CD4-positive, alpha-beta T cell treated with Interleukin-17A for 4 hours (primary cell): ENCODE data around the gene TFAM.
"Not testable (repeated sequence)": the region's sequence is repeated elsewhere in the genome, so short reads cannot be mapped to it uniquely, and the experiment has no call there.

Experiments
- DNase-seq: peaks from one replicate; pipeline ENCODE4 v3.0.0-alpha.2; 2020; ENCODE audit warnings: mixed read lengths

The TFAM gene

DNA sequence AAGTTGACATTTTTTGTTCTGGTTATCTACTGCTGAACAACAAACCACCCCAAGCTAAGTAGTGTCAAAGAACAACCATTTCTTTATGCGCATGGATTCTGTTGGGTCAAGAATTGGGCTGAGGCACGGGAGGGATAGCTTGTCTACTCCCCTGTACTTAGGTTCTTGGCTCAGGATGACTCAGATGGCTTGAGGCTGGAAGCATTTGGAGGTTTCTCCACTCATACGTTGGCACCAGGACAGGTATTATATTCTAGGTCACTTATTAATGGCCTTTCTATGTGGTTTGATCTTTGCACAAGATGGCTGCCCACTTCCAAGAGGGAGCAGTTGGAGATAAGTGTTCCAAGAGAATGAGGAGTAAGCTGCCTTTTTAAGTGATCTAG, 11.8 kb upstream of the TFAM start:
- no peak for DNase-seq

DNA sequence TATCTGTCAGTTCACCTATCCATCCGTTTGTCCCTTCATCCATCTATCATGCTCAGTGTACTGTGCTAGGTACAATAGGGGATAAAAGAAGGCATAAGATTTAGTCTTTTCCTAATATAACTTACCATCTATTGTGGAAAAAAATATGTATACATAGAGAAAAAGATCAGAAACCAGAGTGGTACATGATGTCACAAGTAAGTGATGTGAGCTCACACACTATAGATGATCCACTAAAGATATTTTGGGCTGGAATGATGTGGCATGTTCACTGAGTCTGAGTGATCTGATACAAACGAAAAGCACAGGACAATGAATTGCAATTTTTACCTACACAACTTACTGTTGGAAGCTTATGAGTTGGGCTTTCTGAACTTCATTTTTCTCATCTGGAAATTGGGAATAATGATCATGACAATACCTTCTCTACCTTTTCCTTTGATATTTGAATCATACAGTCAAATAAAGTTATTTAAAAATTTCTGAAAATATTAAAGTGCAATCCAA, 2.7 kb upstream of the TFAM start:
- DNase-seq, result no peak

DNA sequence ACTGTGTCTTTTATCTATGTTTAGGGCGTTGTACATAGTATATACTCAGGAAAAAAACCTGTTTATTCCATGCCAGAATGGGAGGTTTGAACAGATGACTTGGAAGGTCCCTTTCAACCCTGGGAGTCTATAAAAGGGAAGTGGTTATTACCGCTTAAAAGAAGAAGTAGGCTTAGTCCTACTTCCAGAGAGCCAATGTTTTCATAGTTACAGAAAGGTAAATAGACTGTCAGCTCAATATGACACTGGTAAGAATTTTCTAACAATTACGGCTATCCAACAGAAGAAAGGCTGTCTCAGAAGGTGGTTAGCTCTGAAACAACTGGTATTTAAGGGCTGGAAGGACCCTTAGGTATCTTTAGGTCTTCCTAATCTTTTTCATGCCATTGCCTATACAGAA, 1.1 kb upstream of the TFAM start:
- no peak for DNase-seq

DNA sequence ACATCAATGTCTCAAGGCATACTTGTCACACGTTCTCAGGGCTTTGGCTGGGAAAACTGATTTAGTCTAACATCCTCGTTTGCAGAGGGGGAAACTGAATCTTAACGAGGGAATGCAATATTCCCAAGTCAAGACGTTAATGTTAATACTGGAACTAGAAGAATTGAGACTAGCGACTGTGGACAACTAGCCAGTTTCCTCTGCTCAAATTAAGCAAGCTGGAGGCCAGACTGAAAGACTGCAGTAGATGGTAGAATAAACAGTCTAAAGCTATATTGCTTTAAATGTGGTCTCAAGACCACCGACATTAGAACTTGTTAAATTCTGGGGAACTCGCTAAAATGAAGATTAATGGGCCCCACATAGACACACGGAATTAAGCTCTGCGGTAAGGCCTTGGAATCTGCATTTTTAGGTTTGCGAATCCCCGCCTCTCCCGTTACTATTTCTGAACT, 639 bp upstream of the TFAM start:
- DNase-seq, result no peak

DNA sequence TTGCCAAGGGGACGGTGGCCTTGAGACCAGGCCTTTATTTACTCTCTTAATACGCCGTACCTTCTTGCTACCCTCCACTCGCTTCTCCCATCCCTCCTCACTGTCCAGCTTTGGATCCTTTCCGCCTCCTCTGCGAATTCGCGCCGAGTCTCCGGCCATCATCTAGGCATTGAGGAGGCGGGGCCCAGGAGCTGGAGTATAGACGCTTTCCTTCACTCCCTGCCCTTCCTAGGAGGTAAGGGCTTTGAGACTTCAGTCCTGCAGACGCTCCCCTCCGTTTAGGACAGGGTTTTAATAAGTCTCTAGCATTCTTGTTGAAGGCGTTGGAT, 538 bp downstream of the TFAM start:
- DNase-seq, result peak; percentile 12

DNA sequence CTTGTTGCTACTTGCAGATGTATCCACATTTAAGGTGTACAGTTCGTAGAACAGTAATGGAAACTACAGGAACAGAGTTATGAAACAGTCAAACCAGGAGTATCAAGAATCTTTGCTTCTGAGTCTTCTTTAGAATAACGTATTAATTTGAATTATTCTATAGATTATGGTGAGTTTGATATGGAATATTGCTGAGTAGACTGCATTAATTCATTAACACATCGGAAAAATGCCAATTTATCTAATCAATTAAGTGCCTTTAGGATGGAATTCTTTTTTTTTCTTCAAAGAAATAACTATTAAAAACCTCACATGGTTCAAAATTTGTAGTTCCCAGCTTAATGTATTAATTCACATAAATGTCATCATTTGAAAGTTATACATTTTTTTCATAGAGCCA, 3.8 kb downstream of the TFAM start:
- DNase-seq, result no peak

DNA sequence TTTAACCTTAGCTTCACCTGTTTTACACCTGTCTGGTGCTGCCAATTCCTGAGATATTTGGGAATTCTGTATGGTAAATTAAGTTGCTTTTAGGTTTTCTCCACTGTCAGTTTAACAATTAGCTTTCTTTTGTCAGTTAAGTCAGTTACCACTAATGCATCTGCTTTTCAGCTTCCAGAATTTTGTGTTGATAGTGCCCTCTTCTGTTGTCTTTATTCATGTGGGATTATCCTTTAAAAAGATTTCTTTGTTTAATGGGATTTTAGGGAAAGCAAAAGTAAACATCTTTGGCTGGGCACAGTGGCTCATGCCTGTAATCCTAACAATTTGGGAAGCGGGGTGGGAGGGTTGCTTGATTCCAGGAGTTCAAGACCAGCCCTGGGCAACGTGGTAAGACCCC, 8.1 kb downstream of the TFAM start:
- no peak for DNase-seq

DNA sequence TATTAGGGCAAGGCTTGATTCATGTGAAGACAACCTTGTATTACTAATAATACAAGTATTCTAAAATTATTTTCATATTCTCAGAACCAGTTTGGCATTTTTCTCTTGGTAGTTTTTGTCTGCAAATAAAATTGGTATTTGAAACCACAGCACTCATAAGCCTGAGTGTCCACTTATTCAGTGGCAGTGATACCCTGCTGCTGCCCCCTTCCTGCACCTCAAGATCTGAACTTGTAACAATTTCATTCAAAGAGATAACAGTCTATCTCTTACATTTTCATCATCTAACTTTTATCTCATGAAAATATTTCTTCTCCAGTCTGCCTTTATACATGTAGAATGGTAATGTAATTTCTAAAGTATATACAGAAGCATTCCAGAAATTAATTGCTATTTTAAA, 9.3 kb downstream of the TFAM start:
- no peak for DNase-seq

DNA sequence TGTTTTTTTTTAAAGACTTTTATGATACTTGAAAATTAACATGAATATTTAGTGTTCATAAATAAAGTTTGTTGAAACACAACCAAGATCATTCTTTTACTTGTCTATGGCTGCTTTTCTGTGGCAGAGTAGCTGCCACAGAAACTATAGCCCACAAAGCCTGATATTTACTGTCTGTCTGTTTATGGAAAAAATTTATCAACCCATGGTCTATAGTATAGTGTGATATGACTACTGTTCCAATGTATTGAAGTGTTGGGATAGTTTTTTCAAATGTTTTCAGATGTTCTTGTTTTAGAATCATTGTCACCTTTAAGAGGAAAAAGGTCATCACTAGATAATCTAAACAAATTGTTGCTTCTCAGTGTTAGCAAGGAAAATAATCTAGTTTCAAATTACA, 10.8 kb downstream of the TFAM start:
- DNase-seq, result no peak

DNA sequence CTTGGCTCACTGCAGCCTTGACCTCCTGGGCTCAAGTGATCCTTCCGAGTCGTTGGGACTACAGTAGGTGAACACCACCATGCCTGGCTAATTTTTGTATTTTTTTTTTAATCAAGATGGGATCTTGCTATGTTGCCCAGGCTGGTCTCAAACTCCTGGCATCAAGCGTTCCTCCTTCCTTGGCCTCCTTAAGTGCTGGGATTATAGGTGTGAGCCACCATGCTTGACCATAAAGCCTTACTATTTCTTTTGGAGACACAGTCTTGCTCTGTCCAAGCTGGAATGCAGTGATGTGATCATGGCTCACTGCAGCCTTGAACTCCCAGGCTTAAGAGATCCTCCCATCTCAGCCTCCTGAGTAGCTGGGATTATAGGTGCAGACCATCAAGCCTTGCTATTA, 12.6 kb downstream of the TFAM start:
- no peak for DNase-seq

DNA sequence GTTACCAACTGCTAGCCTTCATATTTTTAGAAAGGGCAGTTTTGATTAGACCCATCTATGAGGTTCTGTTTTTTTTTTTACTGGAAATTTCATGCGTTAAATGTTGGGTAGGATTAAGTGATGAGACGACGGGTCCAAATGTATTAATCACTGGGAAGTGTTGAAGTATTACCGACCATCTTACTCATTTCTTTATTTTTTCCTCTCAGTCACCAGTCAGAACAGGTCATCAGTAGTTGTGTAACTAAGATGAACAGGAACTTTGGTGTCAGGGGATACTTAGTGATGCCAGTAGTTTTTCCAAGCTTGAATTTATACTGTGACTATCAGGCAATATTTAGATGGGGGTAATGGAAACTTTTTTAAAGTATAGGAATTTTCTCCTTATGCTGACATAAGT, 14.2 kb downstream of the TFAM start:
- no peak for DNase-seq

DNA sequence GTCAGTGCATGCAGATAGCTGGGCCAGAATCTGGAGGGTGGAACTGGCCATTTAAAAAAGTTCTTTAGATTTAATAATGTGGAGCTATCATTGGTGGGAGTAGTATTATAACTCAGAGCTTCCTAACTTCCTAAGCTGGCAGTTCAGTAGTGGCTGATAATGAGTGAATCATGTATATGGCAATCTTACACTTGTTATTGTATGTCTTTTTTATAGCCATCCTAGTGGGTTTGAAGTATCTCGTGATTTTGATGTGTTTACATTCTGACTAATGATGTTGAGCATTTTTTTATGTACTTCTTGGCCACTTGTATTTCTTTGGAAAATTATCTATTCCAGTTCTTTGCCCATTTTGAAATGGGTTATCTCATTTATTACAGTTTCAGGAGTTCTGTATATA, 15.4 kb downstream of the TFAM start:
- no peak for DNase-seq

DNA sequence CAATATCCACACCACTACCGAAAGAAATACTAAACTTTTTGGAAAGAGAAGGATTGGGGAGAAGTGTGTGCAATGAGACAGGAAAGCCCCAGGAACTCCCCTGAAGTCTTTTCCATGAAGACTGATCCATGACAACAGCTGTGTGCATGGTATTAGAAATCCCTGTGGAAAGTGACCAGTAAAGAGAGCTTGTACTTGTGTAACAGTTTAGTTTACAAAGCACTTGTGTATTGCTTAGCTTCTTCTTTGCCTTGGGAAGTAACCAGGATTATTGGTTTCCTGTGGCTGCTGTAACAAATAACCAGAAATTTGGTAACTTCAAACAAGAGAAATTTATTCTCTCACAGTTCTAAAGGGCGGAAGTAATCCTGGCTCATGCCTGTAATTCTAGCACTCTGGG, 18.8 kb downstream of the TFAM start:
- DNase-seq, result no peak

DNA sequence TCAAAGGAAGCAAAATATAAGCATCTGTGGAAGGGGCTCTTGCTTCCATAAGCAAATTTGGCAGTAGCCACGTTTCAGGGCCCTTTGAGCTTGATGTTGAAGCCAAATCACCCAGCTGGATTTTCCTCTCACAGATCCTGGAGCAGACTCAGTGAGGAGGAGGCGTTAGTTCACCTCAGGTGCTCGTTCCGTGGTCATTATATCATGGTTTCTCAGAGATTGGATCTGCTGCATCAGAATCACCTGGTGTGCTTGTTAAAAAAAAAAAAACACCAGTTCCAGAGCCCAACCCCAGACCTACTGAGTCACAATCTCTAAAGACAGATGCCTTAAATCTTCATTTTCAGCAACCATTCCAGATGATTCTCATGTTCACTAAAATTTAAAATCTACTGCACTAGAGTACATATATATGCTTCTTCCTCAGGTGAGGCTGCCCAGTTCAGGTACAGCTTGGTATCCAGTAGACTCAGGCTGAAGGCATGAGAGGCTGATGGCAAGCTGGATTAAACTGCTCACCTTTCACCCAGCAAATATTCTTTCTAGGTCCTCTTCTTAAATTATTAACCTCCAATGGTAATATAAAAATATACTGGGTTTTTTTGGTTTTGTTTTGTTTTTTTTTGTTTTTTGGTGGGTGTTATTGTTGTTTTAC, 24.9 kb downstream of the TFAM start:
- DNase-seq, result no peak

DNA sequence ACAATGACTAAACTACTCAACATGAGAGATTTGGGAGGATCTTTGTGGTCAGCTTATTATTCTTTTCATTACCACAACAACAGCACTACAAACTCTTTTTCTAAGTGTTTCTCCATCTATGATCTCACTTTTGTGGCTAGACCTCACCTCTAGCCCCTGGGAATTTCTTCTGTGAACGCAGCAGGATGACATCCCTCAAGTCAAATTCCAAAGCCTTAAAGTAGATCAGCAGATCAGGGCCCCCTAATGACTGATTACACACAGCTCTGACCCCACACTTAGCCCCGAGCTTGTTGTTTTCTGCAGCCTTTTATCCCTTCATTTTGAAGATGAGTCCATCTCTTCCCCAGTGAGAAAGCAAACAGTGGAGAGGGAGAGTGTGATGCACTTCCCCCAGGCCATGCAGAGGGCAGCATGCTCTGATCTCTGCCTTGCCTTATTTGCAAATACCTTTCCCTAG, 27.3 kb downstream of the TFAM start:
- no peak for DNase-seq

DNA sequence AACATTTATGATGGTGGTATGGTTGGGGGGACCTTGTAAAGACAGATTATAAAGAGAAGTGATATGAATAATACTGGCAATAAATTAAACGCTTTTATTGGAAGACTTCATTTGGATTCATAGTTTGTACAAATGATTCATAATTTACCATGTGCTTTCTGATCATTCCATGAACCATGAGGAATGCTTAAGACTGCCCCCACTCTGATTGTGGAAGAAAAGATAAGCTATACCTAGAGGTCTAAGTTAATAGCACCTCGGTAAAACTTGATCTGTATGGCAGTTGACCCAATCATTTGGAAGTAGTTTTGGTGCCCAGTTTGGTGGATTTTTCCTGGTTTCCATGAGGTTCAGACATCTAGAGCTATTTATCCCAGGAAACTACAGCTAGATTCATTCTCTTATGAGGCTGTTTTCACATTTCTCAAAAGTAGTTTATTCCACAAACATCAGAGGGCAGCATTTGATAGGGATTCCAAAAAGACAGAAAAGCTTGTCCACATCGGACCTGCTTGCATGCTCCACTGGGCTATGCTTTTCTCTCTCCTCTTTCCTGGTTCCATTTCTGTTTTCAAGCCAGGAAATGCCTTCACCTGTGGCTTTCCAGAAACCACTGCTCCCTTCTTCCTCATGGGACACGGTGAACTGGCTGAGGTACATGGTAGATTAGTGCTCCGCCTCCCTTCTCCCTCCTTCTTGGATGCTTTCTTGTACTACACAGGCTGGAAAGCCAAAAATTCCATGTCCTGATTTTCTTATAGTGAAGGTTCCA, 29.2 kb downstream of the TFAM start:
- no peak for DNase-seq

DNA sequence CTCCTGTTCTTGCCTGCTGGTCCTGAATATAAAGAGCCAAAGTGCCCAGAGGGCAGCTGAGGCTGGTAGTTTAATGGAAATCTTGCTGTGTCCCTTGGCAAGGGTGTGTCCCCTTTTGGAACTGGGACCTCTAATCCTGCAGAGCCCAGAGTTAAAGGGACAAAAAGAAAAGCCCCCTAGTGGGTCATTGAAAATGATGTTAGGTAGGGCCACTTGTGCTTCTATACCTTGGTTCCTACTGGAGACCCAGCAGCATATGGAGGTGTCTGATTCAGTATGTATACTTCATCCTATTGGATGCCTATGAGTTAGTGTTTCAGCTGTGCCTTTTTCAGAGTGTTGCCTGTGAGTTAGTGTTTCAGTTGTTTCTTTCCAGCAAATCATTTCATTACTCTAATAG, 30.5 kb downstream of the TFAM start:
- no peak for DNase-seq

DNA sequence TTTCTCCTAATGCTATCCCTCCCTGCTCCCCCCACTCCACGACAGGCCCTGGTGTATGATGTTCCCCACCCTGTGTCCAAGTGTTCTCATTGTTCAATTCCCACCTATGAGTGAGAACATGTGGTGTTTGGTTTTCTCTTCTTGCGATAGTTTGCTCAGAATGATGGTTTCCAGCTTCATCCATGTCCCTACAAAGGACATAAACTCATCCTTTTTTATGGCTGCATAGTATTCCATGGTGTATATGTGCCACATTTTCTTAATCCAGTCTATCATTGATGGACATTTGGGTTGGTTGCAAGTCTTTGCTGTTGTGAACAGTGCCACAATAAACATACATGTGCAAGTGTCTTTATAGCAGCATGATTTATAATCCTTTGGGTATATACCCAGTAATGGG, 32.7 kb downstream of the TFAM start:
- not testable (repeated sequence) for DNase-seq

DNA sequence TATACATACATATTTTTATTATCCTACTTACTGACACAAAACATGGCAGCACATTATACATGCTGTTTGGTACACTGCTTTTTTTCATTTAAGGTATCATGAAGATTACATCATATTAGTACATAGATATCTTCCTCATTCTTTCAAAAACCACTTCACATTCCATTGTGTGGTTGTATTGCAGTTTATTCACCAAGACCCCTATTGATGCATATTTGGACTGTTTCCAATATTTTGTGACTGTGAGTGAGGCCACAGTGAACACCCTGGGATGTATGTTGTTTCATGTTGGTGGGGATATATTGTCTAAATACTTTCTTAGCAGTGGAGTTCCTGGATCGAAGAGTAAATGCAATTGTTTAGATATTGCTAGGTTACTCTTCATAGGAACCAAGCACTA, 39.0 kb downstream of the TFAM start:
- DNase-seq, result no peak

DNA sequence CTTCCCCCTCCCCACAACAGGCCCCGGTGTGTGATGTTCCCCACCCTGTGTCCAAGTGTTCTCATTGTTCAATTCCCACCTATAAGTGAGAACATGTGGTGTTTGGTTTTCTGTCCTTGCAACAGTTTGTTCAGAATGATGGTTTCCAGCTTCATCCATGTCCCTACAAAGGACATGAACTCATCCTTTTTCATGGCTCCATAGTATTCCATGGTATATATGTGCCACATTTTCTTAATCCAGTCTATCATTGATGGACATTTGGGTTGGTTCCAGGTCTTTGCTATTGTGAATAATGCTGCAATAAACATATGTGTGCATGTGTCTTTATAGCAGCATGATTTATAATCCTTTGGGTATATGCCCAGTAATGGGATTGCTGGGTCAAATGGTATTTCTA, 43.2 kb downstream of the TFAM start:
- not testable (repeated sequence) for DNase-seq

DNA sequence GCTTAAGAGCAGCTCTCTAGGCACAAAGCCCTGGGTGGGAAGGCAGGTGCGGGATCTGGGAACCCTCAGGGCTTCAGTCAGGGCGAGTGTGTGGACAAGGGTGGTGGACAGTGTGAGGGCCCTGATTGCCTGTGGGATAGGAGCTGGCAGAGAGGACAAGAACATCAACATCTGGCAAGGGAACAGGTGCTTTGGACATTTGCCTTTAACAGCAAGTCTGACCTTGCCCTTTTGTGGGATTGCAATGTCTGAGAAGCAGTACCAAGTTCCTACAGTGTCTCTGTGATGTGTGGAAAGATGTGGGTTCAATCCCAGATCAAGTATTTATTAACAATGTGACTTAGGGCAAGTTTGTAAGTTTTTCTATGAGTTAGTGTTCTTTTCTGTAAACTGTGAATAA, 46.7 kb downstream of the TFAM start:
- DNase-seq, result no peak

DNA sequence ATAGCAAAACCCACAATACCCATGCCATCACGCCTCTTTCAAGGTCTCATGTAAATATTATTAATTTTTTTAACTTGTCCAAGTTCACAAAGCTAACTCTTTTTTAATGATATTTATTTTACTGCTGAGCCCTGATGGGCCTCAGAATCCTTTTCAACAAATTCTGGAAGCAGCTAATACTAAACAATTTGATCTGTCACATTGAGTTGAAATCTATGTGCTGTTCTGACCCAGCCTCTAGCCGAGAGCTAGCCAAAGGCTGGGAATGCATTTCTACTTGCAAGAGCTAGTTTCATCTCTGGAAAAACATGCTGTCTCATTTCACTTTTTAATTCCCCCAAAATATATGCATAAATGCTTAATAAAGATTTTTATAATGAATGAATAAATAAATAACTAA, 47.9 kb downstream of the TFAM start:
- DNase-seq, result no peak

DNA sequence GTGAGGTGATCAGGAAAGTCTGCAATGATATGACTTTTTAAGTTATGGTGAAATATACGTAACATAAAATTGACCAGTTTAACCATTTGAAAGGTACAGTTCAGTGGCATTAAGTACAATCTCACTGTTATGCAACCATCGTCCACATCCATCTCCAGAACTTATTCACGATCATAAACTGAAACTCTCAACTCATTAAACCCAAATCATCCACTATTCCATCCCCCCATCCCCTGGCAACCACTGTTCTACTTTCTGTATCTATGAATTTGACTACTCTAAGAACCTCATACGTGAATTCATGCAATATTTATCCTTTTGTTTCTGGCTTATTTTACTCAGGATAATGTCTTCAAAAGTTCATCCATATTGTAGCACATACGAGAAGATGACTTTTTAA, 48.4 kb downstream of the TFAM start:
- DNase-seq, result no peak

DNA sequence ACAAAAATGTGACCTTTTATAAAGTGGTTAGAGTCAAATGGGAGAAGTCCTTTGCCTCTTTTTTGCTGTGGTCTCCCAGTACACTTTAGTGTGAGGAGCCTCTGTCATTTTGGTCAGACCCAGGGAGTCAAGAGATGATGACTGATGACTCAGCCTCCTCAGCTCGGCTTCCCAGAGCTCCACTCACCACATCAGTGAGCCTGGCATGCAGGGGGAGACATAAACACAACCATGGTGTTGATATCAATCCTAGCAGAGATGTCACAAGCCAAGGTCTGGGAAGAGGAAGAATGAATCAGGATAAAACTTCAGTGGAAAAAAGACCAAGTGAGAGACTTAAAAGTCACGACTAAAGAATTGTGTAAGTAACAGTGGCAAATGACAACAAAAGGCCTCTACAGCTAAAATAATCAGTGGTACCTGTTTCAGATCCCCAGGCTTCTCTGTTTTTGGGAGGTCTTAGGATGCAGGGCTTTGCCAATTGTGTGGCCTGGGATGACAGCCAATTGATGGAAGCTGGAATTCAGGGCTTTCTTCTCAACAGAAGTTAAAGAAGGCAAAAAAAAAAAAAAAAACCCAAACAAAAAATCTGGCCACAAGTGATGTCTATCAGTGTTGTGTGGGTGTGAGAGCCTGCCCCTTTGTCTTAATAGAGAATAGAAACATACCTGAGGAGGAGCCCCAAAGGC, 50.2 kb downstream of the TFAM start:
- DNase-seq, result peak; percentile 22
